ENCODE data around the gene ITPR3.

ITPR3 gene

GRCh38 chr6:33709605-33710295, 88.6 kb downstream of the ITPR3 start:
- TF ChIP-seq, protein P1, sequence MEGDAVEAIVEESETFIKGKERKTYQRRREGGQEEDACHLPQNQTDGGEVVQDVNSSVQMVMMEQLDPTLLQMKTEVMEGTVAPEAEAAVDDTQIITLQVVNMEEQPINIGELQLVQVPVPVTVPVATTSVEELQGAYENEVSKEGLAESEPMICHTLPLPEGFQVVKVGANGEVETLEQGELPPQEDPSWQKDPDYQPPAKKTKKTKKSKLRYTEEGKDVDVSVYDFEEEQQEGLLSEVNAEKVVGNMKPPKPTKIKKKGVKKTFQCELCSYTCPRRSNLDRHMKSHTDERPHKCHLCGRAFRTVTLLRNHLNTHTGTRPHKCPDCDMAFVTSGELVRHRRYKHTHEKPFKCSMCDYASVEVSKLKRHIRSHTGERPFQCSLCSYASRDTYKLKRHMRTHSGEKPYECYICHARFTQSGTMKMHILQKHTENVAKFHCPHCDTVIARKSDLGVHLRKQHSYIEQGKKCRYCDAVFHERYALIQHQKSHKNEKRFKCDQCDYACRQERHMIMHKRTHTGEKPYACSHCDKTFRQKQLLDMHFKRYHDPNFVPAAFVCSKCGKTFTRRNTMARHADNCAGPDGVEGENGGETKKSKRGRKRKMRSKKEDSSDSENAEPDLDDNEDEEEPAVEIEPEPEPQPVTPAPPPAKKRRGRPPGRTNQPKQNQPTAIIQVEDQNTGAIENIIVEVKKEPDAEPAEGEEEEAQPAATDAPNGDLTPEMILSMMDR (IDR thresholded peaks at IDR 0.05), result no peak
- no peak overlapping the region for H3K27ac ChIP-seq
- DNase-seq (ENCODE audit: low spot score), result no peak
- no peak overlapping the region for H3K4me3 ChIP-seq

GRCh38 chr6:33710296-33711121, 89.4 kb downstream of the ITPR3 start:
- Histone ChIP-seq H3K4me3 (peak overlapping the region; percentile 71), H3K27ac (no peak overlapping the region)
- DNase-seq (ENCODE audit: low spot score), result no peak
- TF ChIP-seq, protein P1 (IDR thresholded peaks at IDR 0.05), result no peak

DNA sequence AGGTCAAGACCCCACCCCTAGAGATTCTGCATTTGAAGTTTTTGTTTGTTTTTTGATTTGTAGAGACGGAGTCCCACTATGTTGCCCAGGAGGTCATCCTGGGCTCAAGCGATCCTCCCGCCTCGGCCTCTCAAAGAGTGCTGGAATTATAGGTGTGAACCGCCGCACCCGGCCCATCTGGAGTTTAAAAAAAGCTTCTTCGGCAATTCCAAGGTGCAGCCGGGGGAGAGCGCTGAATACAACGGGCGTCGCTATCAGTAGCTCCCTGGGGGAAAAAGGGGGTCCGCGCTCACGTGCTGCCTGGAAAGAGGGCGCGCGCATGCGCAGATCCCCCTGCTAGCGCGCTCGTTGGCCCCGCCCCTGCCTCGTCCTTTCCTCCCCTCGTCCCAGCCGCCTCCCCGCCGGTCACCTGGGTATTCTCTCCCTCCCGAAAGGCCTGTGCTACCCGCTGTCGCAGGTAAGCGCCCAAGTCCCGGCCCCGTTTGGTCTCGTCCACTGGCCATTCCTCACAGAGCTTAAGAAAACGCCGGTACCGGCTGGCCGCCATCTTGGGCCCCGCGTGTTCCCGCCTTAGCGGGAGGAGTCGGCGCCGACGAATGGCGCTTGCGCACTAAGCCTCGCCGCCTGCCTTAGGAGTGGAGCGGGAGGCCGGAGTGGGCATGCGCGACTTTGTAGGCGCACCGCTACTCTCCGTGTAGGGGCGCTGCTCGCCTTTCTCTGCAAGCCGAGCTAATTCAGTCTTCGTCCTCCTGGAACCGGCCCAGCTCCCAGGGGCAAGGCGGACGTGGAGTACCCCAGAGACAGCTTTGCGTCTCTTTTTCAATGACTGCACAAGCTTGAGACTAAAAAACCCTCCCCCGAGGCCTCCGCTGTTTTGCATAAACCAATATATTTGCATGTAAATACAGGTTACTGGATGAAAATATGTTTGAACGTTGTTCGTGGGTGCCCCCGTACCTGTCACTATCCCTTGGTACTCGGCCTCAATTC, 90.3 kb downstream of the ITPR3 start, which contains the start of gene UQCC2:
Gene UQCC2 (minus strand): TSS at position 561 of the 990 bp plus-strand sequence. CDS start 14 bp downstream, at position 547.
- peak within 1 kb of the TSS; percentile 72 to 87 for H3K27ac ChIP-seq
- peak within 1 kb of the TSS; percentile 71 for H3K4me3 ChIP-seq
- DNase-seq (ENCODE audit: low spot score), result peak; percentile 95
- TF ChIP-seq, protein P1 (IDR thresholded peaks at IDR 0.05), result peak; percentile 32

GRCh38 chr6:33712914-33713313, 91.8 kb downstream of the ITPR3 start:
- DNase-seq (ENCODE audit: low spot score), result no peak
- TF ChIP-seq, protein P1 (IDR thresholded peaks at IDR 0.05), result no peak
- Histone ChIP-seq H3K27ac (no peak overlapping the region), H3K4me3 (no peak overlapping the region)

DNA sequence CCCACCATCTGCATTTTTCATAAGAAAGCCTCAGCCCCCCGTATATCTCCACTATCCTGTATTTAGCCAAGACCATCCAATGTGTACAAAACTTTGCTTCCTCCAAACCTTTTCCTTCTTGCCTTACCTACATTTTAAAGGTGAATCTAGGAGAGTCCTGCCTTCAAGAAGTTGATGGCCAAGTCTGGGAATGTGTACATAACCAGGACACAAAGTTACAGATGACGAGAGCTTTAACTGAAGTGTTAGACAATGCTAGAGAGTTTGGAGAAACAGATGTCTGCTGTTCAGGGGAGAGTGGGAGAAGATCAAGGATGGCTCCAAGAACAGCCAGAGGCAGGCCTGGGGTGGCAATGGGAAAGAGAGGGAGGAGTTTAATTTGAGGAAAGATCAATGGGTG, 92.7 kb downstream of the ITPR3 start:
- TF ChIP-seq, protein P1 (IDR thresholded peaks at IDR 0.05), result no peak
- no peak for DNase-seq (ENCODE audit: low spot score)
- no peak overlapping the region for H3K27ac ChIP-seq
- H3K4me3 ChIP-seq, result no peak overlapping the region

DNA sequence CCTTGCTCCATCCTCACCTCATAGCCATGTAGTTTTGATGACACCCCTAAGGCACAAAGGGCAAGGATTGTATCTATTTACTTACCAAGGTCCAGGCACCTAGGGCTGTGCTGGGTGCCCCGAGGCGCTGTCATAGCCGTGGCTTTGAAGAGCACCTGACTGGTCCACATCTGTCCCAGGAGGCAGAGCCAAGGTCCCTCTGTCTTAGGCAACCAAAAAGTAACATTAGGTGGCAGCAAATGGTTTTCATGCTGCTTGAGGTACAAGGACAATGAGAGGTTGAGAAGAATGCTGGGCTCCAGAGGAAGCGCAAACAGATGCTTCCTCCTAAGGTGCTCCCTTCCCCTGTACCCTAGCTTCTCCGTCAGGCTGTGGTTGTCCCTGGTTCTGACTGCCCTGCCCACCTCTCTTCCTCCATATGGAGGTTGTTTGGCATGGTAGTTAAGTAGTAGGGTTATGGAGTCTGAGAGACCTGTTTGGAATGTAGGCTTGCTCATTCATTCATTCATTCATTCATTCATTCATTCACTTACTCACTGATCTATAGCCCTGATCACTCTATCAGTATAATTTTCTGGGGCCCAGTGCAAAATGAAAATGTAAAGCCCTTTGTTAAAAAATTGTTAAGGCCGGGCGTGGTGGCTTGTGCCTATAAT, 93.4 kb downstream of the ITPR3 start:
- Histone ChIP-seq H3K27ac (no peak overlapping the region), H3K4me3 (no peak overlapping the region)
- TF ChIP-seq, protein P1 (IDR thresholded peaks at IDR 0.05), result no peak
- no peak for DNase-seq (ENCODE audit: low spot score)
